Gastroesophageal sphincter (tissue), 3 donors: ENCODE results near the gene SLC48A1.

ENCODE experiments used
- CTCF ChIP-seq, 4 experiments: fragments of 200-600 bp in 2 of 4; fragments of 450-650 bp in 2 of 4; sonication (generic) in 1 of 4; IDR thresholded peaks; one replicate each; pipeline ENCODE4 v1.5.1; 2017 to 2019; ENCODE audit warnings: antibody characterized with exemption in 4 of 4, mild to moderate bottlenecking in 2 of 4, moderate library complexity in 2 of 4
- EP300 ChIP-seq: sonication (generic); formaldehyde crosslinking; IDR thresholded peaks from one replicate; pipeline ENCODE4 v1.6.1; 2017; ENCODE audit warnings: antibody characterized with exemption, mild to moderate bottlenecking
- POLR2A ChIP-seq, 2 donors: fragments of 450-650 bp; IDR thresholded peaks; one replicate each; pipeline ENCODE4 v1.6.1; 2017; ENCODE audit warnings: antibody characterized with exemption in 2 of 2, mild to moderate bottlenecking in 2 of 2, moderate library complexity in 1 of 2
- POLR2AphosphoS5 ChIP-seq: sonication (generic); formaldehyde crosslinking; IDR thresholded peaks from one replicate; pipeline ENCODE4 v1.6.1; 2017; ENCODE audit warnings: antibody characterized with exemption

- TF ChIP-seq CTCF (IDR thresholded peaks at IDR 0.05) (no peak), POLR2A (IDR thresholded peaks at IDR 0.05) (no peak), POLR2AphosphoS5 (no peak), EP300 (no peak)
Measured at GRCh38 chr12:47747126-47747525, 25.9 kb upstream of the SLC48A1 start.
